ENCODE data around the gene GAD1.

GAD1 gene

DNA sequence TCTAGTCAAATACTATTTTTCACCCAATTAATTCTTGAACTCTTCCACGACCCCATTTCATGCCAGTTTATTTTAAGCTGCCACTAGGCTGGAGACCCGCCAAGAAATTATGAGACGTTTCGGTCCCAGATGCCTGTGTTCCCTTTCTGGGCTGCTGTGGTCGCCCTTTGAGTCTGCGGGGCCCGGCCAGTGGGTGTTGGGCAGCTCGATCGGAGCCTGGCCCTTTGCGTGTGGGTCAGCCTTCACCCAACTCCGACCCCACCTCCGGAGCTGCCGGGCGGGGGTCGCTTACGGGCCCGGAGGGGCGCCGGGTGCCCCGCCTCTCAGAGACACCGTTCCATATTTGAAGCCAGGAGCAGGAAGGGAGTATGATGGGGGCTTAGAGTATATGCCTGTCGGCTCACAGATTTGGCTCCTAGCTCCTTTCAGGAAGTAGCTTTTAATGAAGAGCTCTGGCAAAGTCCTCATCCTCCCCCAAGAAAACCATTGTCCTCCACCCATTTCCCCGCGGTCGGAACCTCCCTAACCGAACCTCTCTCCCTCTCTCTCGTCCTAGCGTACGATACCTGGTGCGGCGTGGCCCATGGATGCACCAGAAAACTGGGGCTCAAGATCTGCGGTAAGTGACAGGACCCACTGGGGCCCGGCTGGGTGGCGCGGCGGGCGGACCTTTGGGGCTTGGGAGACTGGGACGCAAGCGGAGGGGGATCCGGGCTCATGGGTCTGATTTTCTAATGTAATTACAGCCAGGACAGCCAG, 5.0 kb downstream of the GAD1 start:
- H3K36me3 ChIP-seq (ENCODE audit: insufficient read depth, low read length) = no peaks in the 10 kb centered on the region
- no peak for DNase-seq (ENCODE audit: low read depth, low spot score)
- H3K4me3 ChIP-seq = no peak overlapping the region
- TF ChIP-seq EZH2 (IDR thresholded peaks at IDR 0.05) = no peak
- no peak for TF ChIP-seq FOXP2 (optimal IDR thresholded peaks at IDR 0.05; ENCODE audit: control extremely low read depth, extremely low read length, insufficient read depth)
- no peak overlapping the region for H3K9ac ChIP-seq (ENCODE audit: insufficient read length)
- H3K9me3 ChIP-seq (ENCODE audit: low read depth, low read length) = no peaks in the 10 kb centered on the region
- no peak overlapping the region for H3K27ac ChIP-seq

DNA sequence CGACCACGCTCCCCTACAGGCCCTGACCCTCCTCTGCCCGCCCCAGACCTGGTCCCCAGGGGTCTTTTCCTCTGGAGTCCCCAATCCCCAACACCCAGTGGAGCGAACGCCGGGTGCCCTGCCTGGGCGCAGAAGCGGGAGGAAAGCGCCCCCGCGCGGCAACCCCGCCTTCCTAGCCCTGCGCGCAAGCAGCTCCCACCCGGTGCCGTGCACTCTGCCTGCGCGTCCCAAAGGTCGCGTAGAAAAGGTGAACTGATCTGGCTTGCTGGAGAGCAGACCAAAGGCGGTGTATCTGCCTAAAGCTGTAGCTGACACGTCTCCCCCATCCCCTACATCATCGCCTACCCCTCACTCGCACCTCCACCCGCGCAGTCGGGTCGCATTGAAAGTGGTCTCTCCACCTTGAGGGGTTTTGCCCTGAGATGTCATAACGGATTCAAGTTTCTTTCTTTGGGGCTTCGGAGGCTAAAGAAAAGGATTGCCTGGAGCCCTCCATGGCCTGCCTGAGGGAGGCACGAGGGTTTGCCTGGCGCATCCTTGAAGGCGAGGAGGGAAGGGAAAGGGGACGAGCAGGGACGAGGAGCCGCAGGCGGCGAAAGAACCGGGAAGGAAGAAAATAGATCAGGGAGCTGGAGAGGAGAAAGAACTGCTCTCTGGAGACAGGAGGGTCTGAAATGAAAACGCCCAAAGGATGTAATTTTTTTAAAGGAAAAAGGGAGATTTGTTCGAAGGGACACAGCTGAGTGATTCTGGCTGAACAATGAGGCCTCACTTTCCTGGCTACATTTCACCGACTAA, 5.8 kb downstream of the GAD1 start:
- Histone ChIP-seq H3K9me3 (ENCODE audit: low read depth, low read length) (no peaks in the 10 kb centered on the region), H3K36me3 (ENCODE audit: insufficient read depth, low read length) (no peaks in the 10 kb centered on the region), H3K9ac (ENCODE audit: insufficient read length) (no peak overlapping the region), H3K27ac (no peak overlapping the region), H3K4me3 (no peak overlapping the region)
- no peak for DNase-seq (ENCODE audit: low read depth, low spot score)
- TF ChIP-seq EZH2 (IDR thresholded peaks at IDR 0.05) = no peak
- no peak for TF ChIP-seq POLR2AphosphoS5 (IDR thresholded peaks at IDR 0.05; ENCODE audit: borderline replicate concordance, low read depth, low read length)
- TF ChIP-seq FOXP2 (optimal IDR thresholded peaks at IDR 0.05; ENCODE audit: control extremely low read depth, extremely low read length, insufficient read depth) = no peak

DNA sequence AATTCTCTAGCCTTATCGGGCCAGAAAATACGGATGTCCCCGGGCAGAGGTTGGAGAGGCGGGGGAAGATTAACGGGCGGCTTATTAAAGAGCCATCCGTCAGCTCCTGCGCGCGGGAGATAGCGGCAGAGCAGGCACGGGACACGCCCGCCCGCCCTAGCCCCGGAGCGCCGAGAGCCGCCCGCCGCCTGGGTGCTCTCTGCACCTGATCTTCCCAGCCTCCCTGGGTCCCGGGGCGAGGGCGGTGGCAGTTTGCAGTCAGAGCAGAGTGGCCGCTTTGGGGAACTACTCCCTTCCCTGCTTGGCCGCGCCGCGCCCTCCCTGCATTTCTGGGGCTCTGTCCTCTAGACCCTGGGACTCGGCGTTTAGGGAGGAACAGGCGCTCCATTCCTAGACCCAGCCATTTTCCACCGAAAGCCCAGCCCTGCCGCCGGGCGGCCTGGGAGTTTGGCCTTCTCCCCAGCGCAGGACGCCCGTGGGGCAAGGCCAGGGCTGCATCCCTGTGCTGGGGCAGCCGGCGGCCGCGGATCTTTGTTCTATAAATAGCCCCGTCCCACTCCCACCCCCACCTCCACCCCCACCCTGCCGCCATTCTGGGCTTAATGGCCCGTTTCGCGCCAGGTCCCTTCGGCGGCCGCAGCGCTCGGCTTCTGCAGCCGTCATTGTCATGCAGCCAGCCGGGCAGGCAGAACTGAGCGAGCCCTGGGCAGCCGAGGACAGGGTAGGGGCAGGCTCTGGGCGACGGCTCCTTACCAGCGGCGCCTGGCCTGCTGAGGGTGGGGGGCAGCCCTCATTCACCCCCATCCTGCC, 6.6 kb downstream of the GAD1 start:
- H3K27ac ChIP-seq = no peak overlapping the region
- no peak for TF ChIP-seq FOXP2 (optimal IDR thresholded peaks at IDR 0.05; ENCODE audit: control extremely low read depth, extremely low read length, insufficient read depth)
- no peak for TF ChIP-seq EZH2 (IDR thresholded peaks at IDR 0.05)
- no peak for TF ChIP-seq POLR2AphosphoS5 (IDR thresholded peaks at IDR 0.05; ENCODE audit: borderline replicate concordance, low read depth, low read length)
- H3K9me3 ChIP-seq (ENCODE audit: low read depth, low read length) = no peaks in the 10 kb centered on the region
- no peak overlapping the region for H3K9ac ChIP-seq (ENCODE audit: insufficient read length)
- H3K36me3 ChIP-seq (ENCODE audit: insufficient read depth, low read length) = no peaks in the 10 kb centered on the region
- no peak overlapping the region for H3K4me3 ChIP-seq
- no peak for DNase-seq (ENCODE audit: low read depth, low spot score)

DNA sequence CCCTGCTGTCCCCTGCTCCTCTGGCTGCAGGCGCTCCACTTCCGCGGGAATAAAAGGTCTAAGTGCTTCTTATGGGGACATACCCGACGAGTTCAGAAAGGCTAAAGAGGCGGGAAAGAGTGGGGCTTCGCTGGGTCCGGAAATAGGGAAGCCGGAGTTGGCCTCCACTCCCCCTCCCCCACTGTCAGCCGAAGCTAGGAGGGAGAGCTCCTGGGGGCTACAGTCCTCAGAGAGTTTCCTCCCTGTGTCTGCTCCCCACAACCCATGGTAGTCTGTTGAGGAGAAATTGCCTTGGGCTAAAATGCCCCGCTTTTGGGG, 7.2 kb downstream of the GAD1 start:
- Histone ChIP-seq H3K9me3 (ENCODE audit: low read depth, low read length) (no peaks in the 10 kb centered on the region), H3K27ac (no peak overlapping the region), H3K36me3 (ENCODE audit: insufficient read depth, low read length) (no peaks in the 10 kb centered on the region), H3K4me3 (no peak overlapping the region), H3K9ac (ENCODE audit: insufficient read length) (no peak overlapping the region)
- TF ChIP-seq EZH2 (IDR thresholded peaks at IDR 0.05) (no peak), FOXP2 (optimal IDR thresholded peaks at IDR 0.05; ENCODE audit: control extremely low read depth, extremely low read length, insufficient read depth) (no peak), POLR2AphosphoS5 (IDR thresholded peaks at IDR 0.05; ENCODE audit: borderline replicate concordance, low read depth, low read length) (no peak)
- no peak for DNase-seq (ENCODE audit: low read depth, low spot score)

DNA sequence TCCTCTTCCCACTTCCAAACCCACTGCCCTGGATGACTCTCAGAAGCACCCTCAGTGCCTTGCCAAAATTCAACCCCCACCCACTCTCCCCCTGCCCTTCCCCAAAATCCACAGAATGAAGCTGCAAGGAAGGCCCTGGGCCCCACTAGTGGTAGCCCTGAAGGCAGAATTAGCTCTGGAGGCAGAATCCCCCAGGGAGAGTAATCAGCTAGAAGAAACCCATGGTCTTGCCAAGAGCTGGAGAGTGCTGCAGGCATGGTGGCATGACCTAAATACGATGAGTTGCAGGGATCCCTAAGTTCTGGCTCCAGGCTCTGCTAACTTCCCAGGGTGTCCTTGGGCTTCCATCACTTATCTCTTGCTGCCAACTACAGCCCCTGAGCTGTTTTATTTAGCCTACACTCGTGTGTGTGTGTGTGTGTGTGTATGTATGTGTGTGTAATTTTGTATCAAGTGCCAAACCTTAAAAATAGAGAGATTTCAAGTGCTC, 7.9 kb downstream of the GAD1 start:
- H3K27ac ChIP-seq = no peak overlapping the region
- H3K9me3 ChIP-seq (ENCODE audit: low read depth, low read length) = no peaks in the 10 kb centered on the region
- DNase-seq (ENCODE audit: low read depth, low spot score) = no peak
- no peaks in the 10 kb centered on the region for H3K36me3 ChIP-seq (ENCODE audit: insufficient read depth, low read length)
- no peak overlapping the region for H3K9ac ChIP-seq (ENCODE audit: insufficient read length)
- no peak for TF ChIP-seq POLR2AphosphoS5 (IDR thresholded peaks at IDR 0.05; ENCODE audit: borderline replicate concordance, low read depth, low read length)
- TF ChIP-seq FOXP2 (optimal IDR thresholded peaks at IDR 0.05; ENCODE audit: control extremely low read depth, extremely low read length, insufficient read depth) = no peak
- no peak for TF ChIP-seq EZH2 (IDR thresholded peaks at IDR 0.05)
- no peak overlapping the region for H3K4me3 ChIP-seq

DNA sequence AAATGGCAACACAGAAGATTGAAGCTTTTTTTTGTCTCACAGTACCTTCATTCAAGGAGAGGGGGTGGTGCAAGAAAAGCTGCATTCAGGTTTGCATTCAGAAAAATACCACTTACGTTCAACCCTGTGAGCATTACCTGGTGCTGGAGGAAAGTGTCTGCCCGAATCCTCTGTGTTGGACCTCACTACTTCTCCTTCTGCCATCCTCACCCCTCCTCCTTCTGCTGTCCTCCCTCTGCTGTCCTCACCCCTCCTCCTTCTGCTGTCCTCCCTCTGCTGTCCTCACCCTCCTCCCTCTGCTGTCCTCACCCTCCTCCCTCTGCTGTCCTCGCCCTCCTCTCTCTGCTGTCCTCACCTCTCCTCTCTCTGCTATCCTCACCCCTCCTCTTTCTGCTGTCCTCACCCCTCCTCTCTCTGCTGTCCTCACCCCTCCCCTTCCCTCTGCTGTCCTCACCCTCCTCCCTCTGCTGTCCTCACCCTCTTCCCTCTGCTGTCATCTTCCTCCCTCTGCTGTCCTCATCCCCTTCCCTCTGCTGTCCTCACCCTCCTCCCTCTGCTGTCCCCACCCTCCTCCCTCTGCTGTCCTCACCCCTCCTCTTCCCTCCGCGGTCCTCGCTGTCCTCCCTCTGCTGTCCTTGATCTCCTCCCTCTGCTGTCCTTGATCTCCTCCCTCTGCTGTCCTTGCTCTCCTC, 11.3 kb downstream of the GAD1 start:
- no peak for DNase-seq (ENCODE audit: low read depth, low spot score)
- Histone ChIP-seq H3K36me3 (ENCODE audit: insufficient read depth, low read length) (no peaks in the 10 kb centered on the region), H3K27ac (no peak overlapping the region), H3K9ac (ENCODE audit: insufficient read length) (no peak overlapping the region), H3K9me3 (ENCODE audit: low read depth, low read length) (no peaks in the 10 kb centered on the region), H3K4me3 (no peak overlapping the region)
- no peak for TF ChIP-seq EZH2 (IDR thresholded peaks at IDR 0.05)
- no peak for TF ChIP-seq POLR2AphosphoS5 (IDR thresholded peaks at IDR 0.05; ENCODE audit: borderline replicate concordance, low read depth, low read length)
- TF ChIP-seq FOXP2 (optimal IDR thresholded peaks at IDR 0.05; ENCODE audit: control extremely low read depth, extremely low read length, insufficient read depth) = no peak

DNA sequence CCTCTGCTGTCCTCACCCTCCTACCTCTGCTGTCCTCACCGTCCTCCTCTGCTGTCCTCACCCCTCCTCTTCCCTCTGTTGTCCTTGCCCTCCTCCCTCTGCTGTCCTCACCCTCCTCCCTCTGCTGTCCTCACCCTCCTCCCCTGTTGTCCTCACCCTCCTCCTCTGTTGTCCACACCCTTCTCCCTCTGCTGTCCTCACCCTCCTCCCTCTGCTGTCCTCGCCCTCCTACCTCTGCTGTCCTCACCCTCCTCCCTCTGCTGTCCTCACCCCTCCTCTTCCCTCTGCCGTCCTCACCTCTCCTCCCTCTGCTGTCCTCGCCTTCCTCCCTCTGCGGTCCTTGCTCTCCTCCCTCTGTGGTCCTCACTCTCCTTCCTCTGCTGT, 11.8 kb downstream of the GAD1 start:
- no peak overlapping the region for H3K9ac ChIP-seq (ENCODE audit: insufficient read length)
- H3K4me3 ChIP-seq = no peak overlapping the region
- no peak overlapping the region for H3K27ac ChIP-seq
- DNase-seq (ENCODE audit: low read depth, low spot score) = no peak
- TF ChIP-seq POLR2AphosphoS5 (IDR thresholded peaks at IDR 0.05; ENCODE audit: borderline replicate concordance, low read depth, low read length) (no peak), EZH2 (IDR thresholded peaks at IDR 0.05) (no peak), FOXP2 (optimal IDR thresholded peaks at IDR 0.05; ENCODE audit: control extremely low read depth, extremely low read length, insufficient read depth) (no peak)
- H3K36me3 ChIP-seq (ENCODE audit: insufficient read depth, low read length) = no peaks in the 10 kb centered on the region
- H3K9me3 ChIP-seq (ENCODE audit: low read depth, low read length) = no peaks in the 10 kb centered on the region
